Measurements from ENCODE around the gene AQP12B. TPM values are rescaled to one million over a fixed set of nuclear protein-coding genes. Genes with fewer than 3 reads are reported as not detected.

Gene AQP12B
- total RNA-seq, 6 experiments from 2014 or later: not detected

DNA sequence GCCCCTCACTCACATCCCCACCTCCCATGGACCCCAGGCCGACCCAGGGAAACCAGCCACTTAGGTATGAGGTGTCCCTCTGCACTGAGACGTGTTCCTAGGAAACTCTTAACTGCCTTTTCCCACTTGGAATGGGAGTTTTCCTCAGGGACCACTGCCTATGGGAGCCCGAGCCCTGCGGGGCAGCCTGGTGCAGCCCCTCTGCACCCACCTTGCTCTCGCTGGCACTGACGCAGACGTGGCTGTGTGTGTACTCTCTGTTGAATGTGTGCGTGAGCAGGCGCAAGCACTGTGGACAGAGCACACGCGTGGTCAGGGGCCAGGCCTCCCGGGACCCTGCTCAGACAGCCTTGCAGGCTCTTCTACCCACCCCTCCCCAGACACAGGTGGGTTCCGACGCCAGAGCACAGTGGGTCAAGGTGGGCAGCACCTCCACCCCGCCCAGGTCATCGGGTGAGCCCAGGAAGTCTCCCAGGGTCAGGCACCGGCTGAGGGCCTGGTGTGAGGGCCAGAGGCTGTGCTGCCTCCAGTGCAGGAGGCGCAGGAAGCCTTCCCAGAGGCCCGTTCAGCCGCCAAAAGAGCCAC is 39.0 kb upstream of the AQP12B start:
- no CpG with 5 or more reads among the region's 20 CpGs for WGBS (ENCODE audit: insufficient coverage, low coverage, low lambda C conversion rate, missing lambda C conversion rate)
- no peak for DNase-seq
- Histone ChIP-seq H3K27ac (no peak overlapping the region), H3K4me1 (no peaks in the 10 kb centered on the region), H3K27me3 (no peaks in the 10 kb centered on the region), H3K4me3 (no peak overlapping the region), H3K9me3 (no peaks in the 10 kb centered on the region), H3K36me3 (no peaks in the 10 kb centered on the region)
- ATAC-seq: no peak
- intact Hi-C loops (cut with DNase I): no loop called here
- TF ChIP-seq POLR2A (IDR thresholded peaks at IDR 0.05): no peak
- TF ChIP-seq, protein P1, sequence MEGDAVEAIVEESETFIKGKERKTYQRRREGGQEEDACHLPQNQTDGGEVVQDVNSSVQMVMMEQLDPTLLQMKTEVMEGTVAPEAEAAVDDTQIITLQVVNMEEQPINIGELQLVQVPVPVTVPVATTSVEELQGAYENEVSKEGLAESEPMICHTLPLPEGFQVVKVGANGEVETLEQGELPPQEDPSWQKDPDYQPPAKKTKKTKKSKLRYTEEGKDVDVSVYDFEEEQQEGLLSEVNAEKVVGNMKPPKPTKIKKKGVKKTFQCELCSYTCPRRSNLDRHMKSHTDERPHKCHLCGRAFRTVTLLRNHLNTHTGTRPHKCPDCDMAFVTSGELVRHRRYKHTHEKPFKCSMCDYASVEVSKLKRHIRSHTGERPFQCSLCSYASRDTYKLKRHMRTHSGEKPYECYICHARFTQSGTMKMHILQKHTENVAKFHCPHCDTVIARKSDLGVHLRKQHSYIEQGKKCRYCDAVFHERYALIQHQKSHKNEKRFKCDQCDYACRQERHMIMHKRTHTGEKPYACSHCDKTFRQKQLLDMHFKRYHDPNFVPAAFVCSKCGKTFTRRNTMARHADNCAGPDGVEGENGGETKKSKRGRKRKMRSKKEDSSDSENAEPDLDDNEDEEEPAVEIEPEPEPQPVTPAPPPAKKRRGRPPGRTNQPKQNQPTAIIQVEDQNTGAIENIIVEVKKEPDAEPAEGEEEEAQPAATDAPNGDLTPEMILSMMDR (IDR thresholded peaks at IDR 0.05): no peak

DNA sequence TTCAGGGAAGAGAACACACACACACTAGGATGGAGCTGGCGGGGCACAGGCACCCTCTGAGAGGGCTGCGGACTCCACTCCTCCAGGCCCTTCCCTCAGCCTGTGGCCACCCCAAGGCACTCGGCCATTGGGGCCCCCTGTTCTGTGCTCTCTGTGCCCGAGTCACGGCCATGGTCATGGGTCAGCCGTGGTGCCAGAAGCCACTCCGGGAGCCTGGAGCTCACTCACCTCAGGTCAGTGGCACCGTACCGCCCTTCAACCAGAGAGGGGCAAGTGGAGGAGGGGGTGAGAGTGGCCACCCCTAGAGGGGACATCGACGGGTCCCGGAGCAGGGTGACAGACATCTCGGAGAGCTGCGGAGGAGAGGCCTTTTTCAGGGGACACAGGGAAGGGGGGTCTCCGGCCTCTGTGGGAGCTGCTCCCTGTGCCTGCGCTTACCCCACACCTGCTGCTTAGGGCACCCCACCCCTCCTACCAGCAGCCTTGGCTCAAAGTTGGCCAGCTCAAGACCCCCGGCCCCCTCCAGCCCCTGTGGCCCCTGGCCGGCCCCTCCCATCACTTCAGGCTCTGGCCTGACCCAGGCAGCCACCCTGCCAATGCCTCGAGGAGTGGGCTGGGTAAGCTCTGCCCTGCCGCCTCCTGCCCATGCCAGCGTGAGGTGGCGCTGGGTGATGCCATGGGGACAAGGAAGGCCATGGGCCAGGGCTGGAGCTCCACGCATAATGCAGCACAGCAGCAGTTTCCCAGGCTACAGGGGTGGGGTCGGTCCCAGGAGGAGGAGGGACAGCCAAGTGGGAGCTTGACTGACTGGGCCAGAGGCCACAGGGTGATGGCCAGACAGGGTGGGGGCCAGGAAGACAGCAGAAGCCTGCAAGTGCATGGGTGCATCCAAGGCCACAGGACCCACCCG is 38.3 kb upstream of the AQP12B start:
- Histone ChIP-seq H3K4me3 (no peak overlapping the region), H3K4me1 (no peaks in the 10 kb centered on the region), H3K27me3 (no peaks in the 10 kb centered on the region), H3K36me3 (no peaks in the 10 kb centered on the region), H3K27ac (no peak overlapping the region), H3K9me3 (no peaks in the 10 kb centered on the region)
- ATAC-seq: no peak
- WGBS (ENCODE audit: insufficient coverage, low coverage, low lambda C conversion rate, missing lambda C conversion rate): 91% methylated on average over 8 of the region's 25 CpGs
- TF ChIP-seq, protein P1 (IDR thresholded peaks at IDR 0.05): no peak
- TF ChIP-seq POLR2A (IDR thresholded peaks at IDR 0.05): no peak
- DNase-seq: no peak
- intact Hi-C loops (cut with DNase I): no loop called here

DNA sequence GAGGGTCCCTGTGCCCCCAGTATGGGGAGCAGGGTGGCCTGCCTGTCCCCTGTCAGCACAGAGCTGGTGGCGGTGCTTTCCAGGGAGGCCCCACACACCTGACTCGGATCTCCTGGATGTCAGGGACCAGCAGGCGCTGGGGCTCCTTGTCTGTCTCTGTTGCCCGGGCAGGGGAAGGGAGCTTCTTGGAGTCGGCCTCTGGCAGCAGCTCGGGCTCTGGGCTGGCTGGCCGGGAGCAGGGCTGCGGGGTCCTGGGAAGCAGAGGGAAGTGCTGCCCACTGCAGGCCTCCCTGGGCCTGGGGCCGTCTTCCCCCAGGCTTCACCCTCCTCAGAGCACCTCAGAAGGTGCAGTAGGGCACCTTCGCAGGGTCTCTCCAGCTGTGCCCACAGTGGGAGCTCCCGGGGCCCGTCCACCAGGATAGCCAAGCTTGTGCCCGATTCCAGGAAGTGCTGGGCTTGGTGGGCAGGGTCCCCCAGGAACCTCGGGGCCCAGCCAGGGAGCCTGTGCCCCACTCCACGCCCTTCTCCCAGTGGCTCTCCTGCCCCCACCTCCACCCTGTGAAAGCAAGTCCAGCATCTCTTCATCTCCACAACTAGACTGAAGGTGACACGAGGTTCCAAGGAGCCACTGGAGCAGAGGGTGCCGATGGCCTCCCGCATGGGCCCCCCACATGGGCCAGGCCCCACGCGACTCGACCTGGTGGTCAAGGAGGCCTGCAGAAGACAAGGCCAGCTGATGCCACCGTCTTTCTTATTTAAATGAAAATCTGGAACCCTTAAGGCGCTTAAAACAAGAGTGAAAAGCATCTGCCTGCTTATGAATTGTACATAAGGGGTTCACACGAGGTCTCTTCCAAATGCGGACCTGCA is 37.2 kb upstream of the AQP12B start:
- TF ChIP-seq, protein P1 (IDR thresholded peaks at IDR 0.05): no peak
- no peak for TF ChIP-seq POLR2A (IDR thresholded peaks at IDR 0.05)
- Histone ChIP-seq H3K27ac (no peak overlapping the region), H3K4me3 (no peak overlapping the region), H3K4me1 (no peaks in the 10 kb centered on the region), H3K27me3 (no peaks in the 10 kb centered on the region), H3K36me3 (no peaks in the 10 kb centered on the region), H3K9me3 (no peaks in the 10 kb centered on the region)
- WGBS (ENCODE audit: insufficient coverage, low coverage, low lambda C conversion rate, missing lambda C conversion rate): 59% methylated on average over 8 of the region's 25 CpGs
- intact Hi-C loops (cut with DNase I): no loop called here
- ATAC-seq (no peak), DNase-seq (no peak)

DNA sequence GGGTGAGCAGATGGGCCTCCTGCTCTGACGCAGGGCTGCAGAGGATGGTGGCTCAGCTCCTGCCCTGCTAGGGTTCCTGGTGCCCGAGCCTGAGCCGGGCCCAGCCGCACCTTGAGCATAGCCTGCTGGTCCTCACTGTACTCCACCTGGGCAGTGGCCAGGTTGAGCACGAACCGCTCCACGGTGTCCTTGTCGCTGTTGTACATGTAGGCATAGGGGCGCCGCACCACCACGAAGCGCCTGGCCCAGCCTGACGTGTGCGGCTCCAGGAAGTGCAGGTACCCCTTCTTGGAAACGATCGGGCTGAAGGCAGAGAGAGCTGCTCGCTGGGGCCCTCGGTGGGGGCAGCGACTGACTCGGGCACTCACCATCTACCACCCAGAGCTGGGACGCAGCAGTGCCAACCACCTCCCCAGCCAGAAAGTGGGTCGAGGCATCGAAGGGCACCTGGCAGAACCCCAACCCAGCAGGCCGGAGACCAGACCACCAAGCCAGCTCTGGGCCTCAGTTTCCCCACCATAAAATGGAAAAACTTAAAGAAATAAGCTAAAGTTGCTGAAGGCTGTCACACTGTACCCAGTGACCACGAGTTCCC is 36.3 kb upstream of the AQP12B start:
- H3K4me3 ChIP-seq: no peak overlapping the region
- H3K4me1 ChIP-seq: no peaks in the 10 kb centered on the region
- H3K27ac ChIP-seq: no peak overlapping the region
- TF ChIP-seq, protein P1 (IDR thresholded peaks at IDR 0.05): no peak
- no peak for TF ChIP-seq POLR2A (IDR thresholded peaks at IDR 0.05)
- ATAC-seq (no peak), DNase-seq (no peak)
- no peaks in the 10 kb centered on the region for H3K9me3 ChIP-seq
- 81% methylated on average over 8 of the region's 25 CpGs for WGBS (ENCODE audit: insufficient coverage, low coverage, low lambda C conversion rate, missing lambda C conversion rate)
- intact Hi-C loops (cut with DNase I): no loop called here
- H3K27me3 ChIP-seq: no peaks in the 10 kb centered on the region
- no peaks in the 10 kb centered on the region for H3K36me3 ChIP-seq

Measured in right lobe of liver (tissue), 6 donors.